Fibroblast of lung (primary cell): ENCODE data around the gene ZNF423.

ENCODE experiments used
- CTCF ChIP-seq, 2 donors: IDR thresholded peaks in 1 of 2; conservative IDR thresholded peaks in 1 of 2; 1 replicate in 1 of 2; 2 replicates in 1 of 2; pipeline ENCODE4 v1.5.1; 2011 to 2012; ENCODE audit warnings: low read length in 2 of 2, control low read depth in 1 of 2, inconsistent platforms in 1 of 2, low read depth in 1 of 2, mild to moderate bottlenecking in 1 of 2
- EZH2 ChIP-seq: IDR thresholded peaks from 2 replicates; pipeline ENCODE4 v1.5.1; 2012; ENCODE audit warnings: low read length, control low read depth, mild to moderate bottlenecking; ENCODE audit errors: missing control alignments

DNA sequence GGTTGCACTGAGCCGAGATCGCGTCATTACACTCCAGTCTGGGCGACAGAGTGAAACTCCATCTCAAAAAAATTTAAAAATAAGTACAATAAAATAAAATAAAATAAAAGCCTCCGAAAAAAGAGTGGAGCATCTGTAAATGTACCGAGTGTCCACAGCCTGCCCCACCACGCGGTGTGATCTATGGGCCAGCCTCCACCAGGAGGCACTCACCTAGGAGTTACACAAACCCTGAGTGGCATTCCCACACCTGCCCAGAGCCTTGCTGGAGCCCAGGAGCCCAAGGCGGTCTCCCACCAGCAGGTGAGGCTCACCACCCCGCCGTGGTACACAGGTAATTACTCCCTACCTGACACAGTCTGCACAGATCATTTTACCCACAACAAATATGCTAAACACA is 183.2 kb downstream of the ZNF423 start:
- TF ChIP-seq CTCF (conservative IDR thresholded peaks at IDR 0.05 in 1 of 2, IDR thresholded peaks at IDR 0.05 in 1 of 2; ENCODE audit: low read depth in 1 of 2, low read length in 2 of 2) (no peak), EZH2 (no peak)
